Measurements from ENCODE around the gene AGER. TPM values are rescaled to one million over a fixed set of nuclear protein-coding genes. Genes with fewer than 3 reads are reported as not detected.

AGER gene
- total and polyA plus RNA-seq, 2 donors (not counting 1 experiment from before 2014, with no cell fraction given) = 29.9 to 38.8 TPM

DNA sequence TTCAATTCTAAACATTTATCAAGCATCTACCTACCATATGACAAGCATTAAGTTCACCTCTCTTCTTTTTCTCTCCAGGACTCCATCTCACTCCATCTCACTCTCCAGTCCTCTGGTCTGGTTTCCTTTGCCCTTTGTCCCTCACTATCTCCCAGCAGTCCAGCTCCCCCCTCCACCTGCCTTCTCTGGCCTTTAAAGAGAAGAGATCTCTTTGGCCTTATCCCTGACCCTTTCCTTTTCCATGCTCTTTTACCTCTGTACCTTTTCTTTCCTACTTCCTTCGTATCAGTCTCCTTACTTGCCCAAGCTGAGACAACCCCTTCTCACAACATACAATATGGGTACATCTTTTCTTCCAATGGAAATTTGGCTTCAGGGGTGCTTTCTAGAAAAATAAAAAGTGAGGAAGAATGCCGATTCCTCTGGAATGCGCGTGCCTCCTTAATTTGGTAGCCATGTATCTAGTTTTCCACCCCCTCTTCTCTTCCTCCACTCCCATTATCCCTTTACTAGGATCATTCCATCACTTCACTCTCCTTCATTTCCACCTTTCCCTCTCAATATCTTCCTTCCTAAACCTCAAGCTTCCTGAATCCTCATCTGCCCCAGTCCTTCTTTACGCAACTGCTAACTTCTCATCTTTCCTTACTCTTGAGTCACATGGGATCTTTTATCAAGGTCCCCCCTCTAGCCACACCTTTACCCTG, 7.4 kb downstream of the AGER start:
- intact Hi-C loops (cut with micrococcal nuclease) = loop anchor here (1.0 to 5.0 kb wide), 7 partner anchors 14 to 1396 kb away; partner anchors contain the start of genes CSNK2B, HSD17B8, LY6G5B and NELFE
- Histone ChIP-seq H4K20me1 (ENCODE audit: control insufficient read depth, insufficient read depth, low read length, poor library complexity, severe bottlenecking) (no peaks in the 10 kb centered on the region), H3K27ac (ENCODE audit: low read length in 2 of 2) (peak overlapping the region; percentile 97 to 98), H3K9me3 (ENCODE audit: control extremely low read depth in 1 of 3, control insufficient read depth in 2 of 3, insufficient read depth in 1 of 3, low read length in 2 of 3) (no peaks in the 10 kb centered on the region), H3K4me3 (ENCODE audit: control extremely low read depth in 1 of 5, extremely low read depth in 1 of 5, insufficient read depth in 1 of 5, low read depth in 2 of 5, low read length in 4 of 5) (peak overlapping the region; percentile 75 to 87 (median 82)), H3K36me3 (replicated peaks in 1 of 2; ENCODE audit: control extremely low read depth in 1 of 2, control insufficient read depth in 1 of 2, extremely low read depth in 1 of 2, insufficient read depth in 2 of 2, low read length in 1 of 2) (peaks cover 0 to 15% of the 10 kb centered on the region in 2 experiments), H3K9ac (ENCODE audit: low read length) (peak overlapping the region; percentile 81), H3K4me2 (replicated peaks; ENCODE audit: low read depth, low read length, poor library complexity, severe bottlenecking) (peak overlapping the region; percentile 93), H2AFZ (ENCODE audit: insufficient read depth, low read depth, low read length, poor library complexity, severe bottlenecking) (peak overlapping the region; percentile 86), H3K27me3 (replicated peaks in 1 of 4; ENCODE audit: control extremely low read depth in 1 of 4, control insufficient read depth in 3 of 4, insufficient read depth in 4 of 4, low read length in 3 of 4) (no peaks in the 10 kb centered on the region), H3K4me1 (ENCODE audit: control insufficient read depth in 2 of 2, insufficient read depth in 2 of 2, low read length in 2 of 2) (peaks cover 34 to 50% of the 10 kb centered on the region in 2 donors), H3K79me2 (ENCODE audit: control insufficient read depth, insufficient read depth, low read length) (peaks cover 25% of the 10 kb centered on the region)
- TF ChIP-seq EZH2 (IDR thresholded peaks at IDR 0.05; ENCODE audit: borderline replicate concordance, insufficient read depth, low read depth, low read length, poor library complexity, severe bottlenecking) = no peak
- TF ChIP-seq, protein P1, sequence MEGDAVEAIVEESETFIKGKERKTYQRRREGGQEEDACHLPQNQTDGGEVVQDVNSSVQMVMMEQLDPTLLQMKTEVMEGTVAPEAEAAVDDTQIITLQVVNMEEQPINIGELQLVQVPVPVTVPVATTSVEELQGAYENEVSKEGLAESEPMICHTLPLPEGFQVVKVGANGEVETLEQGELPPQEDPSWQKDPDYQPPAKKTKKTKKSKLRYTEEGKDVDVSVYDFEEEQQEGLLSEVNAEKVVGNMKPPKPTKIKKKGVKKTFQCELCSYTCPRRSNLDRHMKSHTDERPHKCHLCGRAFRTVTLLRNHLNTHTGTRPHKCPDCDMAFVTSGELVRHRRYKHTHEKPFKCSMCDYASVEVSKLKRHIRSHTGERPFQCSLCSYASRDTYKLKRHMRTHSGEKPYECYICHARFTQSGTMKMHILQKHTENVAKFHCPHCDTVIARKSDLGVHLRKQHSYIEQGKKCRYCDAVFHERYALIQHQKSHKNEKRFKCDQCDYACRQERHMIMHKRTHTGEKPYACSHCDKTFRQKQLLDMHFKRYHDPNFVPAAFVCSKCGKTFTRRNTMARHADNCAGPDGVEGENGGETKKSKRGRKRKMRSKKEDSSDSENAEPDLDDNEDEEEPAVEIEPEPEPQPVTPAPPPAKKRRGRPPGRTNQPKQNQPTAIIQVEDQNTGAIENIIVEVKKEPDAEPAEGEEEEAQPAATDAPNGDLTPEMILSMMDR (IDR thresholded peaks at IDR 0.05) = no peak
- 63% methylated on average over 4 of the region's 5 CpGs for WGBS (ENCODE audit: insufficient coverage)
- no peaks in the 10 kb centered on the region for H3K27me3 Mint-ChIP-seq
- peaks cover 71% of the 10 kb centered on the region for H3K4me1 Mint-ChIP-seq
- H3K4me3 Mint-ChIP-seq = peak overlapping the region; percentile 97
- ChIA-PET POLR2A (interaction anchor here (1.0 to 3.0 kb wide), 6 partner anchors 14 to 795 kb away, joined by 3 to 25 read pairs (median 9); partner anchors contain the start of genes FKBPL, GPSM3 and PBX2), CTCF (interaction anchor here (1.0 to 1.4 kb wide), 5 partner anchors 19 to 58 kb away, joined by 3 to 6 read pairs (median 6); no protein-coding TSS in a partner anchor)
- H3K9me3 Mint-ChIP-seq (ENCODE audit: insufficient read depth) = no peaks in the 10 kb centered on the region
- peak overlapping the region; percentile 99 for H3K27ac Mint-ChIP-seq
- ATAC-seq (ENCODE audit: low read depth) (no peak), DNase-seq (no peak)
